GM21529 (cell line): ENCODE data around the gene PACSIN1.
A peak's percentile ranks its signal among the peaks of the same experiment; 100 is the strongest.
"Not testable (repeated sequence)": the region's sequence is repeated elsewhere in the genome, so short reads cannot be mapped to it uniquely, and the experiment has no call there.

Source experiments
- ATAC-seq: cut with Tn5 transposase; IDR thresholded peaks from one replicate; pipeline ENCODE4 v1.9.1; 2021; ENCODE audit not compliant: unreplicated experiment

PACSIN1 gene

DNA sequence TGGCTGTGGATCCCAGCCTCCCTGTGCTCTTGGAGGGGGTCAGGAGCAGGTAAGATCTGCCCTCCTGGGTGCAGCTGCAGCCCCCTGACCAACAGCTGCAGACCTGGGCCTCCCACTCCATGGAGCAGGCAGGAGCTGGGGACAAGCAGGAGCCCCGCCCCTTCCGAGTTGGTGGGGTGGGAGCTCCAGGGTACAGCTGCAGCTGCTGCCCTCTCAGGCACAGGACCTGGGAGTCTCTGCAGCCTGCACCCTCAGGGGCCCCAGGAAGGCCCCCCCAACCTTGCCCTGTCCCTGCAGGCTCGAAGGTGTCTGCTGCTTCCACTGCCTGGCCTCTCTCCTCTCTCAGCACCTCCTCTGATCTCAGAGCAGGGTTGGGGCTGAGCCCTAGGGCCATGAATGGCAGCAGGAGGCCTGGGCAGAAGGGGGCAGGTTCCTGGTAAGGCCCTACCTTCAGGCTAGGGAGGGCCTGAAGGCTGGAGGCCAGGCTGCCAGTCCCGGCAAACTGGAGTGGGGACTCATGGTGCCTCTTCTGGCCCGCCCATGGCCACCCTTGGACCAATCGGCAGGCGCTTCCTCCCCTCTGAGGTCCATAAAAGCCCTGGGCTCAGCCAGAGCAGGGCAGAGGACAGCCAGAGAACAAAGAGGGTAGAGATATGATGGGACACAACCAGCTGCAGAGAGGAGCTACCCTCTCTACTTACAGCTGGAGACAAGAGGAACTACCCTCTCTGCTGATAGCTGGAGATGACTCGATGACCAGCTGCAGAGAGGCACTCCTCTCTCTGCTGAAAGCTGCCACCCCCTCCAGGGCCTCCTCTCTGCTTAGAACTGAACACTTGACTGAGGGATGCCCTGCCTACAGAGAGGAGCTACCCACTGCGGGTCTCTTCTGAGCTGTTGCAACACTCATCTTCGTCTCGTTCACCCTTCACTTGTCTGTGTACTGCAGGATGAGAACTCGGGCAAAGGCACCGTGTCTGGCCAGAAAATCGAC, 7.8 kb upstream of the PACSIN1 start:
- ATAC-seq = no peak

- ATAC-seq = no peak
Measured at GRCh38 chr6:34459899-34460593, 5.8 kb upstream of the PACSIN1 start.

GRCh38 chr6:34460796-34461507, 4.9 kb upstream of the PACSIN1 start:
- no peak for ATAC-seq

DNA sequence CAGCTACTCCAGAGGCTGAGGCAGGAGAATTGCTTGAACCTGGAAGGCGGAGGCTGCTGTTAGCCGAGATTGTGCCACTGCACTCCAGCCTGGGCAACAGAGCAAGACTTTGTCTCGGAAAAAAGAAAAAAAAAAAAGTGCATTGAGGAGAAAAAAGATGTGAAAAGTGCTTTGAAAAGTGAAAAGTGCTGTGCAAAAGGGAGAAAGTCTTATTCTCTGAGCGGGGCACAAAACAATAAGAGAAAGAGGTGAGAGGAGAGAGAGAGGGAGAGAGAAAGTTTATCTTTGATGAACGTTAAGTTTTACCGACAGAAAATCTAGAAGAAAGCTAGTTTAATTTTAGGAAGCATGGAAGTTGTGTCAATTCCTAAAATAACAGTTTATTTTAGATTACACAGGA, 3.9 kb upstream of the PACSIN1 start:
- ATAC-seq = no peak

- ATAC-seq = no peak
Measured at GRCh38 chr6:34462551-34462971, 3.3 kb upstream of the PACSIN1 start.

DNA sequence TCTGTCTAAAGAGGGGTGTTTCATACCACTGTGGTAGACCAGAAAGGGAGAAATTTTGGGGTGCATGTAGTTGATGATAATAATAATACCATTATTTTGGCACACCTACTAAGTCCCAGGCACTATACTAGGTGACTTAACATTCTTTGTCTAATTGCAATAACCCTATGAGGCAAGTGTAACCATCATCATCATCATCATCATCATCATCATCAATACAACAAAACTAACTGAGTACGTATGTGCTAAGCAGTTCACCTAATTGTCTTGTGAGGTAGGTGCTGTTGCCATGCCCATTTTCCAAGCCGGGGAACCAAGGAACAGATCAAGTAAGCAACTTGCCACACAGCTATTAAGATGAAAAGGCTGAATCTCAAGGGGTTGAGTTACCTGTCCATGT, 2.6 kb upstream of the PACSIN1 start:
- ATAC-seq = no peak

- no peak for ATAC-seq
Measured at GRCh38 chr6:34463849-34464248, 2.0 kb upstream of the PACSIN1 start.

- ATAC-seq = no peak
Measured at GRCh38 chr6:34466242-34467185, 638 bp downstream of the PACSIN1 start.

GRCh38 chr6:34468378-34468892, 2.6 kb downstream of the PACSIN1 start:
- ATAC-seq = peak; percentile 51

GRCh38 chr6:34469499-34469898, 3.6 kb downstream of the PACSIN1 start:
- ATAC-seq = no peak

DNA sequence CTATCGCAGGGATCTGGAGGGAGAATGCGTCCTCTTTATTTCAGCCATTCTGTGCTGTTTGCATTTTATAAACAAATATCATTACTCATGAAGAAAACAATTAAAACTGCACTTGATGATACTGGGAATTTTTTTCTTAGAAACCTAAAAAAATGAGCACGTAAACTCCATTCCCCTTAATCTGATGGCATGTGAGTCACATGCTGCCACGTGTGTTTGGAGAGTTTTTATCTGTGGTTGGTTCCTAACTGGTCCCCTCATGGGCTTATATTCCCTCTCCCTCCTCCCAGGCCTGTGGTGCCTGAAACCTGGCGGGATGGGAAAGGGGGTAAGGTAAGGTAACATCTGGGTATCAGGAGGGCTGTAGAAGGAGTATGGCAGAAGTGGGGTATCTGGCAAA, 6.5 kb downstream of the PACSIN1 start:
- no peak for ATAC-seq

GRCh38 chr6:34473967-34474366, 8.1 kb downstream of the PACSIN1 start:
- no peak for ATAC-seq

DNA sequence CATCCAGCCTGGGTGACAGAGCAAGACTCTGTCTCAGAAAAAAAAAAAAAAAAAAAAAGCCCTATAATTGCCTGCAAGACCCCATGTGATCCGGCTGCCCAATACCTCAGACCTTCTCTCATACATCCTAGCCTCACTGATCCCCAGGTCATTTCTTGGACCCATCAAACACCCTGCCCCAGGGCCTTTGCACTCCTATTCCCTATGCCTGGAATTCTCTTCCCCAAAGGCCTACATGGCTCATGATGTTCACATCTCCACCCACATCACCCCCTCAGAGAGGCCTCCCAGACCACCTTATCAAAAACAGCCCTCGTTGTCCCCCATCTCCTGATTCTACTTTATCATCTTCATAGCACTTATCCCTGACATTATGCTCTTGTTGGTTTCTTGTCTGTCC, 8.9 kb downstream of the PACSIN1 start:
- no peak for ATAC-seq

DNA sequence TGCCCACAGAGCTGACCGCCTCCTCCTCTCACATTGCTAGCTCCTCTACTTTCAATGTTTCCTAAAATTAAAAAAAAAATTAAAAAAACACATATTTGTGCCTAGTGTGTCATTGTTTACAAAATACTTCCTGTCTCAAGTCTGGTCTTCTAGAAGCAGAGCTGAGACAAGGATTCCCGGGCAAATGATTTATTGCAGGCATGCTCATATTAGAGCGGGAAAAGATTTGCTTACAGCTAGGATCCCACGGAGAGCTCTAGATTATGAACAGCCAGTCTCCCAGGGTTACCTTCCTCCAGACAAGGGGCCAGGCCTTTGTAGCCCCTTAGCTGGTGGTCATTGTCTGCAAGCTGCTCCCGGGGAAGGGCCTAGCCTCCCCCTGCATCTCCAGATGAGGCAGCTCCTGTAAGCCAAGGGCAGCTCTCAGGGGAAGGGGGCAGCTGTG, 9.4 kb downstream of the PACSIN1 start:
- ATAC-seq = no peak

GRCh38 chr6:34475767-34476328, 10.0 kb downstream of the PACSIN1 start:
- no peak for ATAC-seq

DNA sequence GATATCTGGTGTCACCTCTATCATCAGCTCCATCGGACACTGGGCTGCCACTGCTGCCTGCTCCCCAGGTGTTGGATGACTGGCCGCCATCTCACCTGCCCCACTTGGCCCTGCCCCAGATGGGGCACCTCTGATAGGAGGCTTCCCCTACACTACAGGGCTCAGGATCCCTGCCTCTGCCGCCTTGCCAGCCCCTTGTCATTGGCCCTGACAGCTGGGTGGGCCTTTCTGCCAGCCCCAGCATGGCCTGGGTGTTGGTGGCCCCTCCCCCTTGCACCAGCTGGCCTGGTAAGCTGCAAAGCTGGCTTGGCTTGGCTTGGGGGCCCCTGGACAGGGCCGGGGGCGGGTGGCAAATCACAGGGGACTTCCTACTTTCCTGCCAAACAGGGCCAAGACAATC, 10.6 kb downstream of the PACSIN1 start:
- no peak for ATAC-seq

- ATAC-seq = no peak
Measured at GRCh38 chr6:34476921-34477320, 11.0 kb downstream of the PACSIN1 start.

- ATAC-seq = no peak
Measured at GRCh38 chr6:34478796-34479195, 12.9 kb downstream of the PACSIN1 start.

DNA sequence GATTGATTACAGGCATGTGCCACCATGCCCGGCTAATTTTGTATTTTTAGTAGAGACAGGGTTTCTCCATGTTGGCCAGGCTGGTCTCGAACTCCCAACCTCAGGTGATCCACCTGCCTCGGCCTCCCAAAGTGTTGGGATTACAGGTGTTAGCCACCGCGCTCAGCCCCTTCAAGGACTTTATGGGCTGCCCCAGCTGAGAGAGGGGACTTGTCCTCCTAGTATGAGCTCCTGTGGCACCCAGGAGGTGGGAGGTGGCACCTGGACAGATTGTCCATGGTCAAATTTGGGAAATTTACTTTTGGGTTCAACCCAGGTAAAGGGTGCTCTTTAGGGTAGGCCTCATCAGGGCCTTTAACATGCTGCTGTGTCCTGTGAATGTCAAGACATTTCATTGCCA, 17.9 kb downstream of the PACSIN1 start:
- not testable (repeated sequence) for ATAC-seq

GRCh38 chr6:34484391-34484790, 18.5 kb downstream of the PACSIN1 start:
- ATAC-seq = no peak
